Measurements from ENCODE around the gene PINLYP. TPM values are rescaled to one million over a fixed set of nuclear protein-coding genes. Genes with fewer than 3 reads are reported as not detected.

Gene PINLYP
- polyA plus RNA-seq, 1 donor (not counting 4 experiments of a cell fraction or from before 2014, with no cell fraction given): 16.0 TPM

GRCh38 chr19:43610493-43610892, 34.9 kb downstream of the PINLYP start:
- H3K36me3 ChIP-seq (ENCODE audit: control insufficient read depth in 2 of 2, extremely low read depth in 1 of 2, insufficient read depth in 2 of 2, low read length in 2 of 2): peaks cover 3 to 12% of the 10 kb centered on the region in 2 experiments
- no peak overlapping the region for H3K4me2 ChIP-seq (ENCODE audit: control insufficient read depth, extremely low read depth, insufficient read depth, low read depth, low read length)
- no peaks in the 10 kb centered on the region for H3K27me3 ChIP-seq (ENCODE audit: control insufficient read depth, extremely low read depth, insufficient read depth, low read length)
- H3K9me3 ChIP-seq (ENCODE audit: control insufficient read depth, low read depth, low read length): no peaks in the 10 kb centered on the region
- TF ChIP-seq, protein P1, sequence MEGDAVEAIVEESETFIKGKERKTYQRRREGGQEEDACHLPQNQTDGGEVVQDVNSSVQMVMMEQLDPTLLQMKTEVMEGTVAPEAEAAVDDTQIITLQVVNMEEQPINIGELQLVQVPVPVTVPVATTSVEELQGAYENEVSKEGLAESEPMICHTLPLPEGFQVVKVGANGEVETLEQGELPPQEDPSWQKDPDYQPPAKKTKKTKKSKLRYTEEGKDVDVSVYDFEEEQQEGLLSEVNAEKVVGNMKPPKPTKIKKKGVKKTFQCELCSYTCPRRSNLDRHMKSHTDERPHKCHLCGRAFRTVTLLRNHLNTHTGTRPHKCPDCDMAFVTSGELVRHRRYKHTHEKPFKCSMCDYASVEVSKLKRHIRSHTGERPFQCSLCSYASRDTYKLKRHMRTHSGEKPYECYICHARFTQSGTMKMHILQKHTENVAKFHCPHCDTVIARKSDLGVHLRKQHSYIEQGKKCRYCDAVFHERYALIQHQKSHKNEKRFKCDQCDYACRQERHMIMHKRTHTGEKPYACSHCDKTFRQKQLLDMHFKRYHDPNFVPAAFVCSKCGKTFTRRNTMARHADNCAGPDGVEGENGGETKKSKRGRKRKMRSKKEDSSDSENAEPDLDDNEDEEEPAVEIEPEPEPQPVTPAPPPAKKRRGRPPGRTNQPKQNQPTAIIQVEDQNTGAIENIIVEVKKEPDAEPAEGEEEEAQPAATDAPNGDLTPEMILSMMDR (optimal IDR thresholded peaks at IDR 0.05 in 1 of 3, IDR thresholded peaks at IDR 0.05 in 1 of 3, conservative IDR thresholded peaks at IDR 0.05 in 1 of 3; ENCODE audit: extremely low read depth in 1 of 3, insufficient read depth in 2 of 3, low read length in 3 of 3): no peak
- no peak for TF ChIP-seq EZH2 (IDR thresholded peaks at IDR 0.05; ENCODE audit: low read length)
- H3K9ac ChIP-seq (ENCODE audit: control insufficient read depth, extremely low read depth, insufficient read depth, low read length): no peak overlapping the region
- H3K4me3 ChIP-seq (ENCODE audit: control insufficient read depth in 2 of 3, extremely low read depth in 1 of 3, insufficient read depth in 2 of 3, low read depth in 1 of 3, low read length in 3 of 3): no peak overlapping the region
- peaks cover 1% of the 10 kb centered on the region for H3K79me2 ChIP-seq (ENCODE audit: control insufficient read depth, insufficient read depth, low read length)
- FAIRE-seq (no peak), DNase-seq (ENCODE audit: low read depth, low spot score) (no peak)
- peaks cover 19% of the 10 kb centered on the region for H3K4me1 ChIP-seq (ENCODE audit: control insufficient read depth, extremely low read depth, insufficient read depth, low read length)
- H3K9me1 ChIP-seq (ENCODE audit: control insufficient read depth, extremely low read depth, insufficient read depth, low read length): no peaks in the 10 kb centered on the region
- dilution Hi-C loops (cut with MboI; ENCODE audit: extremely low pct_ligation_motif_present, low sequenced_read_pairs): no loop called here
- H2AFZ ChIP-seq (ENCODE audit: control insufficient read depth, low read length): no peak overlapping the region
- no peak overlapping the region for H3K27ac ChIP-seq (ENCODE audit: control insufficient read depth, insufficient read depth, low read length)
- no peaks in the 10 kb centered on the region for H4K20me1 ChIP-seq (ENCODE audit: control insufficient read depth, extremely low read depth, insufficient read depth, low read length)

DNA sequence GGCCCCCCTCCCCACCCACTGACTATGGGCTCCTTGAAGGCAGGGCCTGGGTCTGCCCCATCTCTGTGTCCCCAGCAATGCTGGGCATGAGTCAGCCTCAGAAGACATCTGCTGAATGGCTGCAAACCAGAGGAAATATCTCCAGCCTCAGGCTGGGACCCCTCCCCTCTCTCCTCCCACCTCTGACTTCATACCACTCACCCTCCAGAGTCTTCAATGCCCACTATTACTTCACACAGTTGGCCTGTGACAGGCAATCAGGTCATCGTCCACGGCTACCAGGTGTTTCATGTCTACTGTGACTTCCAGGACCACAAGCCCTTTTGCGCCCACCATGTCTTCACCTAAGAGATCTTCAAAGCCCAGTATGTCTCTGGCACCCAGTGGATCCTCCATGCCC, 36.2 kb downstream of the PINLYP start, which contains the start of gene SRRM5:
SRRM5 (plus strand) TSS at position 301 of the 400 bp plus-strand sequence; CDS start at position 335, 34 bp downstream.
- FAIRE-seq (no peak), DNase-seq (ENCODE audit: low read depth, low spot score) (no peak)
- Histone ChIP-seq H3K79me2 (ENCODE audit: control insufficient read depth, insufficient read depth, low read length) (peaks cover 7% of the 10 kb centered on the region), H3K9me1 (ENCODE audit: control insufficient read depth, extremely low read depth, insufficient read depth, low read length) (no peaks in the 10 kb centered on the region), H3K27ac (ENCODE audit: control insufficient read depth, insufficient read depth, low read length) (no peak within 1 kb of the TSS), H3K36me3 (ENCODE audit: control insufficient read depth in 2 of 2, extremely low read depth in 1 of 2, insufficient read depth in 2 of 2, low read length in 2 of 2) (peaks cover 3 to 12% of the 10 kb centered on the region in 2 experiments), H3K4me1 (ENCODE audit: control insufficient read depth, extremely low read depth, insufficient read depth, low read length) (peaks cover 7% of the 10 kb centered on the region), H4K20me1 (ENCODE audit: control insufficient read depth, extremely low read depth, insufficient read depth, low read length) (no peaks in the 10 kb centered on the region), H3K9ac (ENCODE audit: control insufficient read depth, extremely low read depth, insufficient read depth, low read length) (no peak within 1 kb of the TSS), H3K9me3 (ENCODE audit: control insufficient read depth, low read depth, low read length) (no peaks in the 10 kb centered on the region), H2AFZ (ENCODE audit: control insufficient read depth, low read length) (no peak within 1 kb of the TSS), H3K4me2 (ENCODE audit: control insufficient read depth, extremely low read depth, insufficient read depth, low read depth, low read length) (no peak within 1 kb of the TSS), H3K4me3 (ENCODE audit: control insufficient read depth in 2 of 3, extremely low read depth in 1 of 3, insufficient read depth in 2 of 3, low read depth in 1 of 3, low read length in 3 of 3) (no peak within 1 kb of the TSS), H3K27me3 (ENCODE audit: control insufficient read depth, extremely low read depth, insufficient read depth, low read length) (no peaks in the 10 kb centered on the region)
- dilution Hi-C loops (cut with MboI; ENCODE audit: extremely low pct_ligation_motif_present, low sequenced_read_pairs): no loop called here
- TF ChIP-seq, protein P1 (optimal IDR thresholded peaks at IDR 0.05 in 1 of 3, IDR thresholded peaks at IDR 0.05 in 1 of 3, conservative IDR thresholded peaks at IDR 0.05 in 1 of 3; ENCODE audit: extremely low read depth in 1 of 3, insufficient read depth in 2 of 3, low read length in 3 of 3): no peak
- TF ChIP-seq EZH2 (IDR thresholded peaks at IDR 0.05; ENCODE audit: low read length): no peak

Measured in keratinocyte (primary cell).